Panc1 (cell line): ENCODE data around the gene WDR7.

Source experiments
- POLR2AphosphoS5 ChIP-seq: IDR thresholded peaks from 2 replicates; pipeline ENCODE4 v1.6.1; 2012; ENCODE audit warnings: mild to moderate bottlenecking, low read depth, low read length, moderate library complexity
- REST ChIP-seq, 2 experiments: IDR thresholded peaks; 2 replicates each; pipeline ENCODE4 v1.6.1; 2011 to 2012; ENCODE audit warnings: low read depth in 2 of 2, control low read depth in 1 of 2, low read length in 1 of 2, mild to moderate bottlenecking in 1 of 2, moderate library complexity in 1 of 2; ENCODE audit not compliant: insufficient read depth in 1 of 2
- TF ChIP-seq, protein P1 (sequence below): fragments of 450-650 bp; IDR thresholded peaks from 2 replicates; pipeline ENCODE4 v1.5.1; 2017; ENCODE audit warnings: mild to moderate bottlenecking

DNA sequence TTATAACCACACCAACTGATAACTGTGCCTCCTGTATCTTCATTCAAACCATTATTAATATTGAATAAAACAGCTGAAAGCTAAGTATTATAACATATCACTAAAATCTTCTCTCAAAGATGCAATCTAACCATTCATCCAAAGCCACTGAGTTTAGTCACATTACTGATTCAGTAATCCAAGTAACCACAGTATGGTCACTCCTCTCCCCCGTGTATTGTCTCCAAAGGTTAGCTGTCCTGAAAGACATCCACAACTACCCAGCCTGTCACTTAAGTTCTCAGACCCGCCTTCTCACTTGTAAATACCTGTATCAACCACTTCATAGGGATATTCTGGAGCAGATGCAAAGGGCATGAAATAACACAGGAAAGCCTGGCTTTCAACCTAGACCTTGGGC, 282.3 kb downstream of the WDR7 start:
- TF ChIP-seq, protein P1, sequence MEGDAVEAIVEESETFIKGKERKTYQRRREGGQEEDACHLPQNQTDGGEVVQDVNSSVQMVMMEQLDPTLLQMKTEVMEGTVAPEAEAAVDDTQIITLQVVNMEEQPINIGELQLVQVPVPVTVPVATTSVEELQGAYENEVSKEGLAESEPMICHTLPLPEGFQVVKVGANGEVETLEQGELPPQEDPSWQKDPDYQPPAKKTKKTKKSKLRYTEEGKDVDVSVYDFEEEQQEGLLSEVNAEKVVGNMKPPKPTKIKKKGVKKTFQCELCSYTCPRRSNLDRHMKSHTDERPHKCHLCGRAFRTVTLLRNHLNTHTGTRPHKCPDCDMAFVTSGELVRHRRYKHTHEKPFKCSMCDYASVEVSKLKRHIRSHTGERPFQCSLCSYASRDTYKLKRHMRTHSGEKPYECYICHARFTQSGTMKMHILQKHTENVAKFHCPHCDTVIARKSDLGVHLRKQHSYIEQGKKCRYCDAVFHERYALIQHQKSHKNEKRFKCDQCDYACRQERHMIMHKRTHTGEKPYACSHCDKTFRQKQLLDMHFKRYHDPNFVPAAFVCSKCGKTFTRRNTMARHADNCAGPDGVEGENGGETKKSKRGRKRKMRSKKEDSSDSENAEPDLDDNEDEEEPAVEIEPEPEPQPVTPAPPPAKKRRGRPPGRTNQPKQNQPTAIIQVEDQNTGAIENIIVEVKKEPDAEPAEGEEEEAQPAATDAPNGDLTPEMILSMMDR, result no peak
- TF ChIP-seq POLR2AphosphoS5 (no peak), REST (IDR thresholded peaks at IDR 0.05; ENCODE audit: insufficient read depth in 1 of 2, low read depth in 2 of 2, low read length in 1 of 2) (no peak)
